ENCODE results near the gene OLFM3.

DNA sequence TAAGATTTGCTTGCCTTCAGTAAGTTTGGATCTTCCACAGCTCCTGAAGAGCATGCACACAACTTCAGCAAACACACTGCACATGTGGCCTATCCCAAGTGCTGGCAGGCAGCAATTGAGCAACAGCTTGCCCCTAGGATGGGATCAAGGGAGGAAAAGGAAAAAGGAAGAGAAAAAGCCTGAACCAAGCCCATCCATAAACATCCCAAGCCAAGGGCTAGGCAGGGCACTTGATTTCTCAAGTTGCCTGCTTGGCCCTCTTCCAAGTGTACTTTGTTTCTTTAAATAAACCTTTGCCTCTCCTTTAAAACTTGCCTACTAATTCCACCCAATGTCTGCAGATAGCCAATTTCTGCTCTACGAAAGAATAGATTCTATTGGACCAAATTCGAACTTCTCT is 49.0 kb upstream of the OLFM3 start:
- TF ChIP-seq, protein P1, sequence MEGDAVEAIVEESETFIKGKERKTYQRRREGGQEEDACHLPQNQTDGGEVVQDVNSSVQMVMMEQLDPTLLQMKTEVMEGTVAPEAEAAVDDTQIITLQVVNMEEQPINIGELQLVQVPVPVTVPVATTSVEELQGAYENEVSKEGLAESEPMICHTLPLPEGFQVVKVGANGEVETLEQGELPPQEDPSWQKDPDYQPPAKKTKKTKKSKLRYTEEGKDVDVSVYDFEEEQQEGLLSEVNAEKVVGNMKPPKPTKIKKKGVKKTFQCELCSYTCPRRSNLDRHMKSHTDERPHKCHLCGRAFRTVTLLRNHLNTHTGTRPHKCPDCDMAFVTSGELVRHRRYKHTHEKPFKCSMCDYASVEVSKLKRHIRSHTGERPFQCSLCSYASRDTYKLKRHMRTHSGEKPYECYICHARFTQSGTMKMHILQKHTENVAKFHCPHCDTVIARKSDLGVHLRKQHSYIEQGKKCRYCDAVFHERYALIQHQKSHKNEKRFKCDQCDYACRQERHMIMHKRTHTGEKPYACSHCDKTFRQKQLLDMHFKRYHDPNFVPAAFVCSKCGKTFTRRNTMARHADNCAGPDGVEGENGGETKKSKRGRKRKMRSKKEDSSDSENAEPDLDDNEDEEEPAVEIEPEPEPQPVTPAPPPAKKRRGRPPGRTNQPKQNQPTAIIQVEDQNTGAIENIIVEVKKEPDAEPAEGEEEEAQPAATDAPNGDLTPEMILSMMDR (IDR thresholded peaks at IDR 0.05), result no peak
- TF ChIP-seq POLR2A (IDR thresholded peaks at IDR 0.05), result no peak

Data from lower leg skin (tissue), 3 donors.